Endothelial cell of umbilical vein (primary cell): ENCODE results near the gene HTRA3. TPM values are rescaled to one million over a fixed set of nuclear protein-coding genes. Genes with fewer than 3 reads are reported as not detected.

Source experiments
- BruUV-seq: library from RNA; stranded (reverse); fragments of 400-500 nt; replicated peaks from 2 replicates; lab custom pipeline; 2021; lab: Mats Ljungman, UMichigan
- CTCF ChIA-PET: fragments of 300-600, 350-600 bp; sonication (Branson Sonifier 250); formaldehyde crosslinking; loops from one replicate; lab custom pipeline; 2021; ENCODE audit warnings: antibody characterized with exemption, inconsistent platforms; lab: Charles Lee
- POLR2A ChIA-PET: fragments of 300-600, 350-600 bp; sonication (Branson Sonifier 250); formaldehyde crosslinking; loops from one replicate; lab custom pipeline; 2021; ENCODE audit warnings: antibody characterized with exemption, inconsistent platforms; lab: Charles Lee
- DNase-seq: peaks from one replicate; pipeline ENCODE4 v3.0.0-alpha.2; 2011; ENCODE audit warnings: low read depth, low spot score
- FAIRE-seq: peaks from 2 replicates; lab custom pipeline; 2011; peaks lifted over from hg19 to GRCh38; lab: Jason Lieb, UNC
- H2AFZ ChIP-seq: 2 replicates; pipeline ENCODE4 v1.6.0; 2012; ENCODE audit warnings: low read depth, low read length, control low read depth, inconsistent platforms
- H3K27ac ChIP-seq: 2 replicates; pipeline ENCODE4 v1.5.1; 2011; ENCODE audit warnings: low read depth, mild to moderate bottlenecking, control low read depth, low read length, moderate library complexity; ENCODE audit not compliant: insufficient read depth
- H3K27me3 ChIP-seq, 2 experiments: 2 replicates each; pipeline versions ENCODE4 v1.6.0 to v1.6.1; 2011; ENCODE audit warnings: low read length in 2 of 2, mixed read lengths in 1 of 2; ENCODE audit not compliant: control insufficient read depth in 2 of 2, insufficient read depth in 2 of 2
- H3K36me3 ChIP-seq, 2 experiments: 2 replicates in 1 of 2; 3 replicates in 1 of 2; pipeline ENCODE4 v1.5.1; 2011; ENCODE audit warnings: low read length in 2 of 2, mild to moderate bottlenecking in 1 of 2, moderate library complexity in 1 of 2; ENCODE audit not compliant: control insufficient read depth in 2 of 2, insufficient read depth in 2 of 2; ENCODE audit errors: extremely low read depth in 1 of 2
- H3K4me1 ChIP-seq: 3 replicates; pipeline ENCODE4 v1.5.1; 2011; ENCODE audit warnings: mild to moderate bottlenecking, low read length; ENCODE audit not compliant: control insufficient read depth, insufficient read depth; ENCODE audit errors: extremely low read depth
- H3K4me2 ChIP-seq: 2 replicates; pipeline ENCODE4 v1.6.1; 2011; ENCODE audit warnings: low read length, control low read depth, mixed read lengths; ENCODE audit not compliant: insufficient read depth
- H3K4me3 ChIP-seq, 3 experiments: fragments of 200-600 bp in 1 of 3; sonication (generic), shearing (Covaris generic) in 1 of 3; replicated peaks in 1 of 3; 2 replicates each; pipeline ENCODE4 v1.5.1; 2011 to 2016; ENCODE audit warnings: control low read depth in 3 of 3, low read length in 3 of 3, mild to moderate bottlenecking in 2 of 3, inconsistent platforms in 1 of 3, low read depth in 1 of 3, moderate library complexity in 1 of 3; ENCODE audit not compliant: insufficient read depth in 1 of 3
- H3K79me2 ChIP-seq: 2 replicates; pipeline ENCODE4 v1.6.0; 2012; ENCODE audit warnings: low read length, inconsistent platforms; ENCODE audit not compliant: control insufficient read depth, insufficient read depth
- H3K9ac ChIP-seq: replicated peaks from 2 replicates; pipeline ENCODE3; 2011; ENCODE audit warnings: low read length, control low read depth; ENCODE audit not compliant: insufficient read depth; ENCODE audit errors: extremely low read depth
- H3K9me1 ChIP-seq: replicated peaks from 3 replicates; pipeline ENCODE4 v1.6.0; 2011; ENCODE audit warnings: mild to moderate bottlenecking, low read length; ENCODE audit not compliant: control insufficient read depth, insufficient read depth; ENCODE audit errors: extremely low read depth
- H3K9me3 ChIP-seq: replicated peaks from 2 replicates; pipeline ENCODE4 v1.5.1; 2012; ENCODE audit warnings: low read length, inconsistent platforms; ENCODE audit not compliant: control insufficient read depth, insufficient read depth
- H4K20me1 ChIP-seq: replicated peaks from 2 replicates; pipeline ENCODE3; 2011; ENCODE audit warnings: mild to moderate bottlenecking, low read length; ENCODE audit not compliant: control insufficient read depth, insufficient read depth; ENCODE audit errors: extremely low read depth
- EZH2 ChIP-seq: IDR thresholded peaks from 2 replicates; pipeline ENCODE4 v1.6.1; 2012; ENCODE audit warnings: borderline replicate concordance, low read depth, mild to moderate bottlenecking, moderate library complexity, low read length, inconsistent platforms; ENCODE audit not compliant: severe bottlenecking
- FOS ChIP-seq: IDR thresholded peaks from 2 replicates; pipeline ENCODE4 v1.6.1; 2011; ENCODE audit warnings: mild to moderate bottlenecking, low read length, moderate library complexity, borderline replicate concordance; ENCODE audit not compliant: insufficient read depth
- GATA2 ChIP-seq: IDR thresholded peaks from 2 replicates; pipeline ENCODE4 v1.7.0; 2011; ENCODE audit warnings: low read depth, mild to moderate bottlenecking, moderate library complexity, mixed read lengths, low read length; ENCODE audit not compliant: insufficient read length, insufficient read depth
- JUN ChIP-seq: IDR thresholded peaks from 2 replicates; pipeline ENCODE4 v1.6.1; 2011; ENCODE audit warnings: borderline replicate concordance, low read depth; ENCODE audit not compliant: insufficient read length, insufficient read depth
- MYC ChIP-seq: IDR thresholded peaks from one replicate; pipeline ENCODE4 v1.6.1; 2011; ENCODE audit warnings: mild to moderate bottlenecking, low read depth, low read length
- POLR2A ChIP-seq: IDR thresholded peaks from 2 replicates; pipeline ENCODE4 v1.6.1; 2012; ENCODE audit warnings: low read depth, mild to moderate bottlenecking, control low read depth, low read length
- POLR2AphosphoS5 ChIP-seq: IDR thresholded peaks from 2 replicates; pipeline ENCODE4 v1.6.1; 2012; ENCODE audit warnings: low read depth, mild to moderate bottlenecking, control low read depth, low read length, moderate library complexity; ENCODE audit not compliant: insufficient read depth
- dilution Hi-C: fragments of 300-500 bp; cut with MboI; formaldehyde crosslinking; loops from one replicate; pipeline ENCODE4 v1.15.0; 2019; ENCODE audit warnings: low sequenced_read_pairs; ENCODE audit not compliant: extremely low pct_ligation_motif_present
- intact Hi-C: fragments of 100-400 bp; cut with micrococcal nuclease; formaldehyde crosslinking; loops from one replicate; pipeline ENCODE4 v1.10.0; 2022
- polyA plus RNA-seq, 4 experiments: library from polyadenylated mRNA; depleted of rRNA in 3 of 4; stranded (reverse) in 3 of 4; unstranded in 1 of 4; fragments of >200 nt; gene quantifications; 2 replicates each; pipeline versions ENCODE4 v1.2.1 to v1.2.3, GENCODE V29; 2011 to 2012; ENCODE audit warnings: missing spikeins in 1 of 4
- total RNA-seq: library from RNA; stranded (reverse); gene quantifications from 2 replicates; pipeline ENCODE4 v1.2.3, GENCODE V29; 2021
- TF ChIP-seq, protein P1 (sequence below), 2 donors: IDR thresholded peaks; 1 replicate in 1 of 2; 2 replicates in 1 of 2; pipeline ENCODE4 v1.5.1; 2011; ENCODE audit warnings: low read length in 2 of 2, mild to moderate bottlenecking in 2 of 2, moderate library complexity in 2 of 2, control low read depth in 1 of 2, inconsistent platforms in 1 of 2, low read depth in 1 of 2; ENCODE audit not compliant: insufficient read depth in 1 of 2; ENCODE audit errors: extremely low read depth in 1 of 2
- TF ChIP-seq, protein P2 (sequence below): IDR thresholded peaks from 2 replicates; pipeline ENCODE4 v1.6.1; 2011; ENCODE audit not compliant: insufficient read depth, insufficient read length

HTRA3 gene
- total and polyA plus RNA-seq, 2 donors (not counting 3 experiments of a cell fraction or from before 2014, with no cell fraction given), result 9.0 to 12.0 TPM

DNA sequence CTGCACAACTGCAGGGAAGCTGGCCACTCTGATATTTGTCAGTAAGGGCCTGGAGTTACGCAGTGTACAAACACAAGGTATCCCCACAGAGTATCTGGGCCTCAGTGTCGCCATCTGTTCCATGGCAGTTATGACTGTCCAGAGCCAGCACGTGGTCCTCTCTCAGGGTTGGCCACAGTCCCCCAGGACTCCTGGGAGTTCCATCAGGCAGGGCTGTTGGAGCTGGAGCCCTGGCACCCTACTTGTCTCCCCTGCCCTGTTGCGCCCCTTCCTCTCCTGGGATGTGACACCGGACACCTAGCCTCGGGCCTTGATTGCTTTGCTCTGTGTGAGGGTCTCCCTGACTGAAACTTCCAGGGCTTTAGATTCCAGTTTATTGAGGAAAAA is 8.4 kb downstream of the HTRA3 start:
- H4K20me1 ChIP-seq, result no peaks in the 10 kb centered on the region
- no peaks in the 10 kb centered on the region for H3K79me2 ChIP-seq
- FAIRE-seq (no peak), DNase-seq (no peak)
- H3K27me3 ChIP-seq, result no peaks in the 10 kb centered on the region
- peaks cover 10% of the 10 kb centered on the region for H3K4me1 ChIP-seq
- intact Hi-C loops, result no loop called here
- no peaks in the 10 kb centered on the region for H3K9me1 ChIP-seq
- dilution Hi-C loops, result no loop called here
- ChIA-PET CTCF (interaction anchor here (1.0 to 2.6 kb wide), 5 partner anchors 8 to 133 kb away, joined by 3 to 13 read pairs (median 10); partner anchors contain the start of gene HTRA3), POLR2A (interaction anchor here (1.1 to 1.5 kb wide), 2 partner anchors 9 to 20 kb away, joined by 6 to 9 read pairs; partner anchors contain the start of gene HTRA3)
- peak overlapping the region; percentile 55 for H2AFZ ChIP-seq
- H3K36me3 ChIP-seq, result no peaks in the 10 kb centered on the region
- H3K9me3 ChIP-seq, result no peaks in the 10 kb centered on the region
- H3K27ac ChIP-seq, result peak overlapping the region; percentile 48
- BruUV-seq, result no TSS peak
- no peak for TF ChIP-seq EZH2
- TF ChIP-seq, protein P1, sequence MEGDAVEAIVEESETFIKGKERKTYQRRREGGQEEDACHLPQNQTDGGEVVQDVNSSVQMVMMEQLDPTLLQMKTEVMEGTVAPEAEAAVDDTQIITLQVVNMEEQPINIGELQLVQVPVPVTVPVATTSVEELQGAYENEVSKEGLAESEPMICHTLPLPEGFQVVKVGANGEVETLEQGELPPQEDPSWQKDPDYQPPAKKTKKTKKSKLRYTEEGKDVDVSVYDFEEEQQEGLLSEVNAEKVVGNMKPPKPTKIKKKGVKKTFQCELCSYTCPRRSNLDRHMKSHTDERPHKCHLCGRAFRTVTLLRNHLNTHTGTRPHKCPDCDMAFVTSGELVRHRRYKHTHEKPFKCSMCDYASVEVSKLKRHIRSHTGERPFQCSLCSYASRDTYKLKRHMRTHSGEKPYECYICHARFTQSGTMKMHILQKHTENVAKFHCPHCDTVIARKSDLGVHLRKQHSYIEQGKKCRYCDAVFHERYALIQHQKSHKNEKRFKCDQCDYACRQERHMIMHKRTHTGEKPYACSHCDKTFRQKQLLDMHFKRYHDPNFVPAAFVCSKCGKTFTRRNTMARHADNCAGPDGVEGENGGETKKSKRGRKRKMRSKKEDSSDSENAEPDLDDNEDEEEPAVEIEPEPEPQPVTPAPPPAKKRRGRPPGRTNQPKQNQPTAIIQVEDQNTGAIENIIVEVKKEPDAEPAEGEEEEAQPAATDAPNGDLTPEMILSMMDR (IDR thresholded peaks at IDR 0.05; ENCODE audit: extremely low read depth in 1 of 2, insufficient read depth in 1 of 2, low read depth in 1 of 2, low read length in 2 of 2), result no peak
- no peak for TF ChIP-seq GATA2
- no peak for TF ChIP-seq MYC
- TF ChIP-seq, protein P2, sequence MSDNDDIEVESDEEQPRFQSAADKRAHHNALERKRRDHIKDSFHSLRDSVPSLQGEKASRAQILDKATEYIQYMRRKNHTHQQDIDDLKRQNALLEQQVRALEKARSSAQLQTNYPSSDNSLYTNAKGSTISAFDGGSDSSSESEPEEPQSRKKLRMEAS, result no peak
- TF ChIP-seq FOS, result no peak
- no peak for TF ChIP-seq POLR2AphosphoS5
- TF ChIP-seq JUN, result no peak
- no peak for TF ChIP-seq POLR2A
- peak overlapping the region; percentile 21 for H3K9ac ChIP-seq
- no peak overlapping the region for H3K4me2 ChIP-seq
- no peak overlapping the region for H3K4me3 ChIP-seq
